Embryonic facial prominence (tissue), 1 donor: ENCODE data around the gene SLC7A1.

ENCODE experiments used
- DNase-seq: peaks from one replicate; pipeline ENCODE4 v3.0.0-alpha.2; 2016; ENCODE audit errors: extremely low spot score

The SLC7A1 gene

GRCh38 chr13:29510651-29511084 is 84.8 kb downstream of the SLC7A1 start:
- no peak for DNase-seq

- no peak for DNase-seq
Measured at GRCh38 chr13:29509999-29510589, 85.4 kb downstream of the SLC7A1 start.

- no peak for DNase-seq
Measured at GRCh38 chr13:29508876-29509252, 86.6 kb downstream of the SLC7A1 start.

- no peak for DNase-seq
Measured at GRCh38 chr13:29508130-29508875, 87.2 kb downstream of the SLC7A1 start.

- no peak for DNase-seq
Measured at GRCh38 chr13:29507356-29507755, 88.1 kb downstream of the SLC7A1 start.

GRCh38 chr13:29505950-29506349 is 89.5 kb downstream of the SLC7A1 start:
- no peak for DNase-seq

- no peak for DNase-seq
Measured at GRCh38 chr13:29505511-29505910, 90.0 kb downstream of the SLC7A1 start.

GRCh38 chr13:29504691-29505090 is 90.8 kb downstream of the SLC7A1 start:
- no peak for DNase-seq

GRCh38 chr13:29503041-29503837 is 92.2 kb downstream of the SLC7A1 start:
- no peak for DNase-seq

- DNase-seq, result no peak
Measured at GRCh38 chr13:29502391-29503008, 93.0 kb downstream of the SLC7A1 start.

- no peak for DNase-seq
Measured at GRCh38 chr13:29501674-29502073, 93.8 kb downstream of the SLC7A1 start.

GRCh38 chr13:29500386-29500785 is 95.1 kb downstream of the SLC7A1 start:
- no peak for DNase-seq

GRCh38 chr13:29499506-29500165 is 95.9 kb downstream of the SLC7A1 start:
- no peak for DNase-seq

GRCh38 chr13:29498426-29499040 is 97.0 kb downstream of the SLC7A1 start:
- DNase-seq, result no peak

- DNase-seq, result no peak
Measured at GRCh38 chr13:29497137-29497654, 98.3 kb downstream of the SLC7A1 start.

GRCh38 chr13:29496241-29496712 is 99.2 kb downstream of the SLC7A1 start:
- no peak for DNase-seq

GRCh38 chr13:29494520-29494919 is 101.0 kb downstream of the SLC7A1 start:
- no peak for DNase-seq

GRCh38 chr13:29493796-29494195 is 101.7 kb downstream of the SLC7A1 start:
- no peak for DNase-seq

- DNase-seq, result no peak
Measured at GRCh38 chr13:29491248-29491647, 104.2 kb downstream of the SLC7A1 start.

GRCh38 chr13:29490561-29490885 is 105.0 kb downstream of the SLC7A1 start:
- no peak for DNase-seq
